K562 (cell line): Measurements from ENCODE around the gene PDGFD. TPM values are rescaled to one million over a fixed set of nuclear protein-coding genes. Genes with fewer than 3 reads are reported as not detected.

ENCODE experiments used
- CBFA2T2 ChIP-seq: fragments of 450-650 bp; conservative IDR thresholded peaks from 2 replicates; pipeline ENCODE4 v1.6.1; 2017; ENCODE audit warnings: mild to moderate bottlenecking
- ESRRB ChIP-seq: fragments of 250-450 bp; sonication (Bioruptor Pico); IDR thresholded peaks from 2 replicates; pipeline ENCODE4 v1.5.0; 2020; ENCODE audit warnings: mild to moderate bottlenecking, moderate library complexity, borderline replicate concordance
- KDM4B ChIP-seq, 2 experiments: fragments of 450-650 bp in 1 of 2; sonication (generic) in 1 of 2; IDR thresholded peaks; 2 replicates each; pipeline ENCODE4 v1.6.1; 2016 to 2017; ENCODE audit warnings: borderline replicate concordance in 2 of 2, antibody characterized with exemption in 1 of 2, low read depth in 1 of 2, mild to moderate bottlenecking in 1 of 2
- ZNF717 ChIP-seq: fragments of 250-450 bp; sonication (Bioruptor Pico); IDR thresholded peaks from 2 replicates; pipeline ENCODE4 v1.5.0; 2021
- polyA plus RNA-seq, 8 experiments: library from polyadenylated mRNA; depleted of rRNA in 4 of 8; stranded (reverse) in 5 of 8; unstranded in 3 of 8; fragments of >200 nt; fragmentation: Nextera tagmentation in 2 of 8; fragmentation: Illumina TruSeq in 1 of 8; extraction: Ambion mirVana in 2 of 8; extraction: Trizol in 1 of 8; gene quantifications; 2 replicates each; pipeline versions ENCODE4 v1.2.1 to v1.2.3, GENCODE V29; 2011 to 2014; ENCODE audit warnings: inconsistent platforms in 1 of 8, missing spikeins in 1 of 8
- total RNA-seq, 7 experiments: library from RNA; depleted of rRNA in 6 of 7; stranded (reverse); fragments of >200 nt in 6 of 7; fragmentation: Illumina TruSeq in 2 of 7; extraction: Trizol in 2 of 7; gene quantifications; 2 replicates each; pipeline versions ENCODE4 v1.2.1 to v1.2.3, GENCODE V29; 2011 to 2021; ENCODE audit warnings: low replicate concordance in 1 of 7
- TF ChIP-seq, protein P1 (sequence below): IDR thresholded peaks from 2 replicates; pipeline ENCODE4 v1.6.1; 2012; ENCODE audit warnings: low read depth, low read length, improper control_type of control experiment, borderline replicate concordance
- TF ChIP-seq, protein P2 (sequence below): fragments of 250-450 bp; sonication (Bioruptor Pico); IDR thresholded peaks from 2 replicates; pipeline ENCODE4 v1.4.0; 2020

Gene PDGFD
- total and polyA plus RNA-seq, 9 of the 15 experiments (the other 6 are each of a cell fraction or from before 2014, with no cell fraction given) = 0.11 TPM; not detected in 8

DNA sequence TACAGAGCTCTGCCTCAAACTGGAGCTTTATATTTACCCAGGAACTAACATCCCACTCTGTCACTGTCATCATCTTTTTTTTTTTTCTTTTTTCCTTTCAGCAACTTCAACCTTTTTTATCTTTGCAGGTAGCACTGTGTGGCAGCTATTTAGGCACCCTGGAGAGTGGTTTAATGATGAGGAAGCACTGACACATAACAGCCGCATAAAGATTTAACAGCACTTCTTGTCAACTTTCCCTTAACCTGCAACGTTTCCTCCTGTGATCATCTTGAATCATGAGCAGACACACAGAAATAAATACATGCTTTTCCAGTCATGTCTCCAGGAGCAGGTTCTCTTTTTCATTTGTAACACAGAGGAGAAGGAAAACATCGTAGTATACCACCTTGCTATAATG is 34.8 kb downstream of the PDGFD start (continued):
- TF ChIP-seq ESRRB (CRISPR knock-in tag) (no peak), KDM4B (IDR thresholded peaks at IDR 0.05; ENCODE audit: borderline replicate concordance in 2 of 2, low read depth in 1 of 2) (no peak), CBFA2T2 (no peak), ZNF717 (CRISPR knock-in tag) (no peak)
- TF ChIP-seq, protein P1, sequence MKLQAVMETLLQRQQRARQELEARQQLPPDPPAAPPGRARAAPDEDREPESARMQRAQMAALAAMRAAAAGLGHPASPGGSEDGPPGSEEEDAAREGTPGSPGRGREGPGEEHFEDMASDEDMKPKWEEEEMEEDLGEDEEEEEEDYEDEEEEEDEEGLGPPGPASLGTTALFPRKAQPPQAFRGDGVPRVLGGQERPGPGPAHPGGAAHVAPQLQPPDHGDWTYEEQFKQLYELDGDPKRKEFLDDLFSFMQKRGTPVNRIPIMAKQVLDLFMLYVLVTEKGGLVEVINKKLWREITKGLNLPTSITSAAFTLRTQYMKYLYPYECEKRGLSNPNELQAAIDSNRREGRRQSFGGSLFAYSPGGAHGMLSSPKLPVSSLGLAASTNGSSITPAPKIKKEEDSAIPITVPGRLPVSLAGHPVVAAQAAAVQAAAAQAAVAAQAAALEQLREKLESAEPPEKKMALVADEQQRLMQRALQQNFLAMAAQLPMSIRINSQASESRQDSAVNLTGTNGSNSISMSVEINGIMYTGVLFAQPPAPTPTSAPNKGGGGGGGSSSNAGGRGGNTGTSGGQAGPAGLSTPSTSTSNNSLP = no peak
- TF ChIP-seq, protein P2, sequence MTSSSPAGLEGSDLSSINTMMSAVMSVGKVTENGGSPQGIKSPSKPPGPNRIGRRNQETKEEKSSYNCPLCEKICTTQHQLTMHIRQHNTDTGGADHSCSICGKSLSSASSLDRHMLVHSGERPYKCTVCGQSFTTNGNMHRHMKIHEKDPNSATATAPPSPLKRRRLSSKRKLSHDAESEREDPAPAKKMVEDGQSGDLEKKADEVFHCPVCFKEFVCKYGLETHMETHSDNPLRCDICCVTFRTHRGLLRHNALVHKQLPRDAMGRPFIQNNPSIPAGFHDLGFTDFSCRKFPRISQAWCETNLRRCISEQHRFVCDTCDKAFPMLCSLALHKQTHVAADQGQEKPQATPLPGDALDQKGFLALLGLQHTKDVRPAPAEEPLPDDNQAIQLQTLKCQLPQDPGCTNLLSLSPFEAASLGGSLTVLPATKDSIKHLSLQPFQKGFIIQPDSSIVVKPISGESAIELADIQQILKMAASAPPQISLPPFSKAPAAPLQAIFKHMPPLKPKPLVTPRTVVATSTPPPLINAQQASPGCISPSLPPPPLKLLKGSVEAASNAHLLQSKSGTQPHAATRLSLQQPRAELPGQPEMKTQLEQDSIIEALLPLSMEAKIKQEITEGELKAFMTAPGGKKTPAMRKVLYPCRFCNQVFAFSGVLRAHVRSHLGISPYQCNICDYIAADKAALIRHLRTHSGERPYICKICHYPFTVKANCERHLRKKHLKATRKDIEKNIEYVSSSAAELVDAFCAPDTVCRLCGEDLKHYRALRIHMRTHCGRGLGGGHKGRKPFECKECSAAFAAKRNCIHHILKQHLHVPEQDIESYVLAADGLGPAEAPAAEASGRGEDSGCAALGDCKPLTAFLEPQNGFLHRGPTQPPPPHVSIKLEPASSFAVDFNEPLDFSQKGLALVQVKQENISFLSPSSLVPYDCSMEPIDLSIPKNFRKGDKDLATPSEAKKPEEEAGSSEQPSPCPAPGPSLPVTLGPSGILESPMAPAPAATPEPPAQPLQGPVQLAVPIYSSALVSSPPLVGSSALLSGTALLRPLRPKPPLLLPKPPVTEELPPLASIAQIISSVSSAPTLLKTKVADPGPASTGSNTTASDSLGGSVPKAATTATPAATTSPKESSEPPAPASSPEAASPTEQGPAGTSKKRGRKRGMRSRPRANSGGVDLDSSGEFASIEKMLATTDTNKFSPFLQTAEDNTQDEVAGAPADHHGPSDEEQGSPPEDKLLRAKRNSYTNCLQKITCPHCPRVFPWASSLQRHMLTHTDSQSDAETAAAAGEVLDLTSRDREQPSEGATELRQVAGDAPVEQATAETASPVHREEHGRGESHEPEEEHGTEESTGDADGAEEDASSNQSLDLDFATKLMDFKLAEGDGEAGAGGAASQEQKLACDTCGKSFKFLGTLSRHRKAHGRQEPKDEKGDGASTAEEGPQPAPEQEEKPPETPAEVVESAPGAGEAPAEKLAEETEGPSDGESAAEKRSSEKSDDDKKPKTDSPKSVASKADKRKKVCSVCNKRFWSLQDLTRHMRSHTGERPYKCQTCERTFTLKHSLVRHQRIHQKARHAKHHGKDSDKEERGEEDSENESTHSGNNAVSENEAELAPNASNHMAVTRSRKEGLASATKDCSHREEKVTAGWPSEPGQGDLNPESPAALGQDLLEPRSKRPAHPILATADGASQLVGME (CRISPR knock-in tag) = no peak
